GM18519 (cell line): Measurements from ENCODE around the gene TERT.
"Not testable (repeated sequence)": the region's sequence is repeated elsewhere in the genome, so short reads cannot be mapped to it uniquely, and the experiment has no call there.

Experiments used
- ATAC-seq: cut with Tn5 transposase; IDR thresholded peaks from one replicate; pipeline ENCODE4 v1.9.1; 2021; ENCODE audit warnings: mild to moderate bottlenecking, moderate library complexity; ENCODE audit not compliant: unreplicated experiment, low FRiP score

The TERT gene

DNA sequence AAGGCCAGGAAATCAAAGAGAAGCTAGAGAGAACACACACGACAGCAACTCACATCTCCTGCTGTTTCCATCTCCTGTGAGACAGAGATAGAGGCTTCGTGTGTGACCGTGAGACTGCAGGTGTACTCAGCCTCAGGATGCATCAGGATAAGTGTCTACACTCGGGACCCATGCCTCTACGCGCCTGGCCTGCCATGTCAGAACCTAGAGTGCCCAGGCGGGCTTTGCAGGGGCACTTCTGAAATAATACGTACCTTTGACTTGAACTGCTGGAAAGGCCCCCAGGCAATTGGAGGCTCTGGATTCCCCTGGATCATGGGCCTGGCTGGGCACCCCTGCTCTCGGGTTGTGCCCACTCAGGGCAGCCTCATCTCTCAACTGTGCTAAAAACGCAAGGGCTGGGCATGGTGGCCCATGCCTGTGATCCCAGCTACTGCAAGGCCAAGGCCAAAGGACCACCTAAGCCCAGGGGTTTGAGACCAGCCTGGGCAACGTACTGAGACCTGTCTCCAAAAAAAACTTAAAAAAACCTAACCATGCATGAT, 37.1 kb upstream of the TERT start:
- no peak for ATAC-seq

DNA sequence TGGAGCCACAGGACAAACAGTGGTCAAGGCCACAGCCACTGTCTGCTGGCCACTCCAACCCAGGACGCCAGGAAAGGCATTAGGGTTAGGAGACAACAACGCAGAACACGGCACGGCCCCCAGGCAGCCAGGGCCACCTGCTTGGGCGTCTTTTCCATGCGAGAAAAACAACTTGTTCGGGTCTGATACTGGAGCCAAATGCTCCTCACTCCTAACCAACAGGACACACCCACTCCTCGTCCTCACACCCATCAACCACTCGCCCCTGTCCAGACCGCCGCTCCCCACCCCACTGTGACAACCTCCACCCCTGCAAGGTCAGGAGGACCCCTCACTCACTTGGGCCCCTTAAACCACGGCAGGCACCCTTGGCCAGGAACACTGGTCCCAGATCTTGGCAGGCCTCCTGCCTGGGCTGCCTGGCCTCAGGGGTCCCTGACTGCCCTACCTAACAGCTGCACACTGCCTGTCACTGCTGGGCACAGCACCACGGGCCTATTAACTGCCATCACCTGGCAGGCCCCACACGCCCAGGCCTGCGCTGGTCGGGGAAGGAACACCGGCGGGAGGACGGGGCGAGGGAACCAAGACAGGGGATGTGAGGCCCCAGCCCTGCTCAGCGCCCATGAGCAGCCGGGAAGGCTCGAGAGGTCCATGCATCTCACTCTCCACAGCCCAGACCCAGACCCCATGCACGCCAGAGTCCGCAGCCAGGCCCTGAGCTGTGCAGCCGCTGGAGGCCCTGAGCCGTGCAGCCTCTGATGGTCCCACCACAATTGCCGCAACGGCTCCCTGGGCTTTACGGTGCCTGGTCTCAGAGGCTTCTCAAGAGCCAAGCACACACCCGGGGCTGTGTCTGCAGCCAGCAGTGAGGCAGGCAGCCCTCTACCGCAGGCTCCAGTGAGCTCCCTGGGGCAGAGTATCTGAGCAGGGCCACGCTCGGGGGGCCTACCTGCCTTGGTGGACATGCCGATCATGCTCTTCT, 36.3 kb upstream of the TERT start:
- ATAC-seq, result no peak

DNA sequence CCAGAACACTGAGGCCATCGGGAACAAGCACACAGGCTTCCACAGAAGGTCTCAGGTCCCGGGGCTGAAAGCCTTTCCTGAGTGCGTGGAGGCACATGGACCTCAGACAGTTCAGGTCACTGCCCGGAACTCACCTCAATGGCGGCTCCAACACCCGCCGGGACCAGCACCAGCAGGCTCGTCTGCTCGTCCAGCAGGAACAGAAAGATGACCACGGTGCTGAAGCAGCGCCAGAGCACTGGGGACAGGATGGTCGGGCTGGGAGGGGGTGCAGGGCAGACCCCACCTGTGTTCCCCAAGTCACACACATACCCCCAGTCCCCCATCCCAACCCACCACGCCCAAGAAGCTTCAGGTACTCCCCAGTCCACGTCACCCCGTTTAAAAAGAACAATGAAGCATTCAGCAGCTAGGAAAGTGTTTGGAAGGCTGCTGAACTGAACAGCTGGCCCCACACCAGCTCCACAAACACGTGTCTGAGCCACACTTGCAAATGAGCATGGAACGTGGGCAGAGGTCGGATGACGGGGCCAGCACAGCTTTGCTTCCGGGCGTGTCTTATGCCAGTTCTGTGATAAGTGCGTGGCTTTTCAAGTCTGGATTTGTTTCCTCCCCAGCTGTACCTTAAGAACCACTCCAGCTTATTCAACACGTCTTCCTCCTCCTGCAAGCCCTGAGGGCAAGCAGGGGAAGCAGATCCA, 35.4 kb upstream of the TERT start:
- no peak for ATAC-seq

DNA sequence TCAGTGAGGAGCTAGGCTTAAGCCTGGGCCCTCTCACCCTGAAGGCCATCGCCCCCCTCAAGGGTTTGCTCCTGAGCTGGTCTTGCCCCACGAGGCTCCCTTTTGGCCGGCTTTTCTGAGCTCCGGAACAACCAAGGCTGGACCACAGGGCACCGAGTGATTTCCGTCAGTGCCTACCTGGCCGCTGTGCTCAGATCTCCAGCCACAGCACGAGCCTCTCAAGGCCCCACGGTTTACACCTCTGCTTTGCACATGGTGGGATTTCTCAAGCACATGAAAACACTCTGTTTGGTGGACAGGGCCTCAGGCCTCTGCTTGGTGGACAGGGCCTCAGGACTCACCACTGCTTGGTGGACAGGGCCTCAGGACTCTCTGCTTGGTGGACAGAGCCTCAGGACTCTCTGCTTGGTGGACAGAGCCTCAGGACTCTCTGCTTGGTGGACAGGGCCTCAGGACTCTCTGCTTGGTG, 34.3 kb upstream of the TERT start:
- ATAC-seq, result no peak

DNA sequence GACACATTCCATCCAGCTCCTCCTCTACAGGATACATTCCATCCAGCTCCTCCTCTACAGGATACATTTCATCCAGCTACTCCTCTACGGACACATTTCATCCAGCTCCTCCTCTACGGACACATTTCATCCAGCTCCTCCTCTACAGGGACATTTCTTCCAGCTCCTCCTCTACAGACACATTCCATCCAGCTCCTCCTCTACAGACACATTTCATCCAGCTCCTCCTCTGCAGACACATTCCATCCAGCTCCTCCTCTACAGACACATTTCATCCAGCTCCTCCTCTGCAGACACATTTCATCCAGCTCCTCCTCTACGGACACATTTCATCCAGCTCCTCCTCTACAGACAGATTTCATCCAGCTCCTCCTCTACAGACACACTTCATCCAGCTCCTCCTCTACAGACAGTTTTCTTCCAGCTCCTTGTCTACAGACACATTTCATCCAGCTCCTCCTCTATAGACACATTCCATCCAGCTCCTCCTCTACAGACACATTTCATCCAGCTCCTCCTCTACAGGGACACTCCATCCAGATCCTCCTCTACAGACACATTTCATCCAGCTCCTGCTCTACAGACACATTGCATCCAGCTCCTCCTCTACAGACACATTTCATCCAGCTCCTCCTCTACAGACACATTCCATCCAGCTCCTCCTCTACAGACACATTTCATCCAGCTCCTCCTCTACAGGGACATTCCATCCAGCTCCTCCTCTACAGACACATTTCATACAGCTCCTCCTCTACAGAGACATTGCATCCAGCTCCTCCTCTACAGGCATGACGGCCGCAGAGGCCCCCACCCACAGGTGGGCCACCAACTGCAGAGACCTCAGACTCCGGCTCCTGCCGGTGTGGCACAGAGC, 33.6 kb upstream of the TERT start:
- ATAC-seq, result not testable (repeated sequence)

DNA sequence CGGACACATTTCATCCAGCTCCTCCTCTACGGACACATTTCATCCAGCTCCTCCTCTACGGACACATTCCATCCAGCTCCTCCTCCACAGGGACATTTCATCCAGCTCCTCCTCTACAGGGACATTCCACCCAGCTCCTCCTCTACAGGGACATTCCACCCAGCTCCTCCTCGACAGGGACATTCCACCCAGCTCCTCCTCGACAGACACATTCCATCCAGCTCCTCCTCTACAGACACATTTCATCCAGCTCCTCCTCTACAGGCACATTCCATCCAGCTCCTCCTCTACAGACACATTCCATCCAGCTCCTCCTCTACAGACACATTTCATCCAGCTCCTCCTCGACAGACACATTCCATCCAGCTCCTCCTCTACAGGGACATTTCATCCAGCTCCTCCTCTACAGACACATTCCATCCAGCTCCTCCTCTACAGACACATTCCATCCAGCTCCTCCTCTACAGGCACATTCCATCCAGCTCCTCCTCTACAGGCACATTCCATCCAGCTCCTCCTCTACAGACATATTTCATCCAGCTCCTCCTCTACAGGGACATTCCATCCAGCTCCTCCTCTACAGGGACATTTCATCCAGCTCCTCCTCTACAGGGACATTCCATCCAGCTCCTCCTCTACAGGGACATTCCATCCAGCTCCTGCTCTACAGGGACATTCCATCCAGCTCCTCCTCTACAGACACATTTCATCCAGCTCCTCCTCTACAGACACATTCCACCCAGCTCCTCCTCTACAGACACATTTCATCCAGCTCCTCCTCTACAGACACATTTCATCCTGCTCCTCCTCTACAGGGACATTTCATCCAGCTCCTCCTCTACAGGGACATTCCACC, 32.3 kb upstream of the TERT start:
- ATAC-seq, result not testable (repeated sequence)

DNA sequence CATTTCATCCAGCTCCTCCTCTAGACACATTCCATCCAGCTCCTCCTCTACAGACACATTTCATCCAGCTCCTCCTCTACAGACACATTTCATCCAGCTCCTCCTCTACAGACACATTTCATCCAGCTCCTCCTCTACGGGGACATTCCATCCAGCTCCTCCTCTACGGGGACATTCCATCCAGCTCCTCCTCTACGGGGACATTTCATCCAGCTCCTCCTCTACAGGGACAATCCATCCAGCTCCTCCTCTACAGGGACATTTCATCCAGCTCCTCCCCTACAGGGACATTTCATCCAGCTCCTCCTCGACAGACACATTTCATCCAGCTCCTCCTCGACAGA, 31.6 kb upstream of the TERT start:
- not testable (repeated sequence) for ATAC-seq

DNA sequence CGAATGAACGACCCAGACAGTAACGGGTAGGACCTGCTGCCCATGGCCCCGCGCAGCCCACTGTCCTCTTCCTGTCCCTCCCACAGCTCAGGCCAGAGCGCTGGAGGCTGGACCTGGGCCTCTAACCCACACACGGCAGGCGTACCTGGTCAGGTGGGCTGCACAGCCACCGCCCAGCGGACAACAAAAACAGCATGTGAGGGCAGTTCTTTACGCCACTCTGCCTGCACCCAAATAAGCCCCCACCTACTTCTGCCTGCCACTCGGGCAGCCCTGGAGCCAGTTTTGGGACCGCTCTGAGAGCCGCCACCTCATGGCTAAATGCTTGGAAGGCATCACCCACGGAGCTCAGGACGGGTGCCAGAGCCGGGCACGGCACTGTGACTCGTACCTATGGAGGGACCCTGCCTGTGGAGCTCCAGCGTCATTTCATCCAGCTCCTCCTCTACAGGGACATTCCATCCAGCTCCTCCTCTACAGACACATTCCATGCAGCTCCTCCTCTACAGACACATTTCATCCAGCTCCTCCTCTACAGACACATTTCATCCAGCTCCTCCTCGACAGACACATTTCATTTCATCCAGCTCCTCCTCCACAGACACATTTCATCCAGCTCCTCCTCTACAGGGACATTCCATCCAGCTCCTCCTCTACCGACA, 31.1 kb upstream of the TERT start:
- no peak for ATAC-seq

DNA sequence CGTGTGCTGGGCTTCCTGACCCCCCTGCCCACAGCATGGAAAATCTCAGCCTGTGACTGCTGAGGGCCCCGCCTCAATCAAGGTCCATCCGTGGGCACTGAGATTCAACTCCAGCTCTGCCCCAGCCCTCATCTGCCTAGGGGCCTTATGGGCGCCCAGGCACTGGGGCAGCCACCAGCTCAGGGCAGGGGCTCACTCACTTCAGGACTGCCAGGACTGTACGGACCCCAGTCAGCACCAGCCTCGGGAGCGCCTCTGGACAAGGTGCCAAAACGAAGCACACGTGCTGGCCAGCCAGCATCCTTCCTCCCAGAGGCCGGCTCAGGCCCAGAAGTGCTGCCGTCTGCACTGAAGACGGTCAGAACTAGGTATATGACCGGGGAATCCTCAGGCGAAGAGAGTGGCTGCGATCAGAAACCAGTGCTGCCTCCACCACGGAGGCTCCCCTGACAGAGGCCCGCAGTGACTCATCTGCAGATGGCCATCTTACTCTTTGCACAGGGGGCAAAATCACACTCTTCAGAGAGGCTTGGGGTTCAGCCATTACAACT, 30.4 kb upstream of the TERT start:
- no peak for ATAC-seq

DNA sequence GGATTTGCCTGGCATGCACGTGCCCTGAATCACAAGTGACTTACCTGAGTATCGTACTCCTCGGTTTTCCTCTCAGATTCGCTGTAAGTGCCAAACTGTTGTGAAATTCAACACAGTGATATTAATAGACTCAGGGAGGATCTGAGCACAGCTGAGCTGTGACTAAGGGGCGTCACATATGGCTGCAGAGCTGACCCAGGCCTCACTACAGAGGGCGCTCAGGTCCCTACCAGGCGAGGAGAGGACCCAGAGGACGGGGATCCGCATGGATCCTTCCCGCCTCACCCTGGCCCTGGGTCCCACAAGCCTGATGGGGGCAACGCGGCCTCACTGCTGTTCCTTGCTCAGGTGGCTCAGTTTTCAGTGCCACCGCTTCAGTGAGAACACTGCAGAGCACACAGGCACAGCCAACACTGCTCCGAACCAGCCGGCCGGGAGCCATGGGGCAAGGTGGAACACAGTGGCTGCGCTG, 29.9 kb upstream of the TERT start:
- no peak for ATAC-seq

DNA sequence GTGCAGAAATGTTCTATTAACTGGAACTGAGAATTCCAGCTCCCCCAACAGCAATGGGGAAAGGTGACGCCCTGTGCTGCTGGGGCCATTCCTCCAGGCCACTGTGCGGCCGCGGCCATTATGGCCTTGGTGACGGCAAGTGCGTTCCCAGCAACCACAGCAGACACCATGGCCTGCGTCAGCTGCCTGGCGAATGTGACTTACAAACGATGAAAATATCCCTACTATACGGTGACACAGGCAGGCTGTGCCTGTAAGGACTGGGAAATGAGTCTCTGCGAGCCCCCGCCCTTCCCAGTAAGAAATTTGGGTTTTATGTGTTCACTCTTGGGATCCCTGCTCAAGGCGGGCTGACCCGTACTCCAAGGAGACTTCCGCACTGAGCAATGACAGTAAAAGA, 29.4 kb upstream of the TERT start:
- no peak for ATAC-seq

DNA sequence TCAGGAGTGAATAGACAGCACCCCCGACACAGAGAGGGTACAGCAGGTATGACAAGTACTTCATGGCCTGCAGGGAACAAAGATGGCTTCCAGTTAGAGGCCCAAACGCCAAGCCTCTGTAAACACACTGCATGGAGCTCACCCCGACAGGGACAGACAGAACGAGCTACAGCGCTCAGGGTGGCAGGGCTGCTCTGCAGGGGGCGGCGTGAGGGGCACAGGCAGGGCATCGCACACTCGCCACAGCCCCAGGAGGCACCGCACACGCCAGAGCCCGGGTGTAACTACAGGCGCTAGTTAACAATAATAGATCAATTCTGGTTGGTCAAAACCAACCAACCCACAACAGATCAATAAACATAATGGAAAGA, 28.9 kb upstream of the TERT start:
- ATAC-seq, result no peak

DNA sequence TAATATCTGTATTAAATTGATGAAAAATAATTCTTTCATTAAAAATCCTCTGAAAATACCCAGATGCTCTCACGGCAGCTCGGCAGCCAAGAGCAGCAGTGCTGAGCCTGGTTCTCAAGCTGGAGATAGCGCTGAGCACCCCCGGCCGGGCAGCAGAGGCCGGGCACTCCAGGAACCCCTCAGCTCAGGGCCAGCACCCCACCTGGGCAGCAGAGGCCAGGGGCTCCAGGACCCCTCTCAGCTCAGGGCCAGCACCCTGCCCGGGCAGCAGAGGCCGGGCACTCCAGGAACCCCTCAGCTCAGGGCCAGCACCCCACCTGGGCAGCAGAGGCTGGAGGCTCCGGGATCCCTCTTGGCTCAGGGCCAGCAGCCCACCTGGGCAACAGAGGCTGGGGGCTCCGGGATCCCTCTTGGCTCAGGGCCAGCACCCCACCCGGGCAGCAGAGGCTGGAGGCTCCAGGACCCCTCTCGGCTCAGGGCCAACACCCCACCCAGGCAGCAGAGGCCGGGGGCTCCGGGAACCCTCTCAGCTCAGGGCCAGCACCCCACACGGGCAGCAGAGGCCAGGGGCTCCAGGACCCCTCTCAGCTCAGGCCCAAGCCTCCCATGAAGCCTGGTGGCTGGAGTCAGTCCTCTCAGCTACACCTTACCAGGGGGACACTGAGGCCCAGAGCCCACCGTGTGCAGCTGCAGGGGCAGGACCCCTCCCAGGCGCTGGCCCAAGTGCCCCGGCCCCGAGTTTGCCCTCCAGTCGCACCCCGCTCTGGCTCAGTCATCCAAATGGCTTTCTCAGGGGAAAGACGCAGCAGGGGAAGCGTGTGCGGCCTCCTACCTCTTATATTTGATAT, 28.3 kb upstream of the TERT start:
- no peak for ATAC-seq

DNA sequence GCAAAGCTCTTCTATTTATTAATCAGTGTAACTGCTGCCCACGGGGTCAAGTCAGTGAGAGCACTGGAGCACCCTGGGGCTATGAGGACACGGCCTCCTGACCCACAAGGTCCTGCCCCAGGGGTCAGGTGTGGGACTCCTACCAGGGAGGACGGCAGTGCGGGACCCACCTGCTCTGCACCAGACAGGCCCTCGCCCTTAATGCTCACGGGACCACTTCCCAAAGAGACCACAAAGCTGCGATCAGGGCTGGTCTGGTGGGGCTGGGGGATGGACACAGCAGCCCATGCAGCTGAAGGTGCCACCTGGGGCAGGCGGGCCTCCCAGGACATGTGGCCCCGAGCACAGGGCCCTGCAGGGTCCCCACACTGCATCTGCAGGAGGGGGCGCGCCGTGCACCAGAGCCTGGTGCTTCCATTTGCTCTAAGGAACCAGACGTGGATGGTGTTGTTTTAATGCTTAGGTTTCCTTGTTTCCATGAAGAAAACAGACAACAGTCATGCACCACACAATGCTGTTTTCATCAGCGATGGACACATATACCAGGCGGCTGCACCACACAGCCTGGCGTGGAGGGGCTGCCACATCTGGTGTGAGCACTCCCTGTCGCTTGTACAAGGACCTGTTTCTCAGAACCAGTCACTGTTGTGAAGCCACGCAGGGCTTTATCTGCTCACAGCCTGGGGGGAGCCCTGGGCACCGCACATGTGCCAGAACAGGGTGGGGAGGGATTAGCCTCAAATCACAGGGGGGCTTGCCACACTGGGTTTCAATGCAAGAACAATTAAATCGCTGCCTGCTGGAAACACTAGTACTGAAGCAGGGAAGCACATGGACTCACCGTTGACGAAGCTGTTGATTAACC, 27.4 kb upstream of the TERT start:
- no peak for ATAC-seq

DNA sequence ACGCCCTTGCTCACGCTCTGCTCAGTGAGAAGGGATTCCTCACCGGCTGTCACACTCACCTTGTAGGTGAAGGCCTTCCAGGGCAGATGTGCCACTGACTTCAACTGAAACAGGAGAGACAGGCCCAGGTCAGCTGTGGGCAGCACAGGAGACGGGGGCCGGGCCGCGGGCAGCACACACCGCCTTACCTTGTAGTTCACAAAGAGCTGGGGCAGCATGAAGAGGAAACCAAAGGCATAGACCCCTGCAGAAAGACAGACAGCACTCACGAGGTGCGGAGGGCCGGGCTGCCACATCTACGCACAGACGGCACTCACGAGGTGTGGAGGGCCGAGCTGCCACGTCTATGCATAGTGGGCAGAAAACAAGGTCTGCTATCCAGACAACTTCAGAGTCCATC, 26.7 kb upstream of the TERT start:
- no peak for ATAC-seq

DNA sequence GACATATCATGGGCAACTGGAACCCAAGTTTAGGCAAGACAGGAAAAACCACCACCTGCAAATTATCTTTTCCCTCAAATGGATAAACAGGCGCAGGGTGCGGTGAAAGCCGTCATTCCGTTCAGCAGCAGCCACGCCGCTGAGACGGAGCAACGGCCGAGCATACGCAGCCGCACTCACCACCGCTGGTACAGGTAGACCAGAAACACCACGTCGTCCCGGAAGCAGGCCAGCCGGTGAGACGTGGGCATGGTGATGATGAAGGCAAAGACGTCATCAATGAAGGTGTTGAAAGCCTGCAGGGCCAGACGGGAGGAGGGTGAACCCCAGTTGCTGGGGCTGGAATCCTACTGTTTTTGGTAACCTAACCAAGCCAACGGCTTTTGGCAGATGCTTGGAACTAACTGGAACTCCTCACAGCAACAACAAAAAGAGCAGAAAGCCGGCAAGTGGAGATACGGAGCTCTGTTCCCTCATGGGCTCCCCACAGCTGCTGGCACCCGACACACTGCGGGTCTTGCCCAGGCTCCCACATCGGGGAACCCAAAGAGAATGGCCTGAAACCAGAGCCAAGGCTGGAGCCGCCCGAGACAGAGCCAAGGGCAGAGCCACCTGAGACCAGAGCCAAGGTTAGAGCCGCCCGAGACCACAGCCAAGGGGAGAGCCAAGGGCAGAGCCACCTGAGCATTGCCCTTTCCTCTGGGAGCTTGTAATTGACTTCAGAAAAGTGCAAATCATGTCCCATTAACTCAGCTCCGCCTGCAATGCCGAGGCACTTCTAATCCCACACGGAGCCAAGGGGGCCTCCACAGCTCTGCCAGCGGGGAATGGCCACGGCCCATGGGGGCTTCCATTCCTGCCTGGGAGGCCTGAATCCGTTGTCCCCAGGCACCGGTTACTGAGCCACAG, 25.8 kb upstream of the TERT start:
- no peak for ATAC-seq
